ENCODE measurements around the gene ZNF618. TPM values are rescaled to one million over a fixed set of nuclear protein-coding genes. Genes with fewer than 3 reads are reported as not detected.

ZNF618 gene
- polyA plus RNA-seq, 3 donors, result 0.53 to 1.9 (median 0.78) TPM

- peaks cover 2% of the 10 kb centered on the region for H3K4me1 Mint-ChIP-seq
- Histone ChIP-seq H3K27ac (ENCODE audit: low read depth in 1 of 2, low read length in 2 of 2) (no peak overlapping the region), H3K4me1 (ENCODE audit: control insufficient read depth in 1 of 2, insufficient read depth in 2 of 2, low read length in 2 of 2) (no peaks in the 10 kb centered on the region), H3K4me2 (replicated peaks; ENCODE audit: extremely low read depth, low read length, poor library complexity, severe bottlenecking) (no peak overlapping the region), H3K4me3 (replicated peaks in 1 of 3; ENCODE audit: low read depth in 2 of 3, low read length in 3 of 3) (no peak overlapping the region), H3K36me3 (replicated peaks in 1 of 2; ENCODE audit: control insufficient read depth in 1 of 2, insufficient read depth in 2 of 2, low read length in 2 of 2) (no peaks in the 10 kb centered on the region), H3K27me3 (ENCODE audit: control insufficient read depth in 2 of 2, insufficient read depth in 2 of 2, low read length in 2 of 2) (no peaks in the 10 kb centered on the region), H3K9me3 (replicated peaks in 1 of 2; ENCODE audit: control insufficient read depth in 1 of 2, insufficient read depth in 1 of 2, low read length in 2 of 2) (peaks cover 2 to 7% of the 10 kb centered on the region in 2 donors), H3K9ac (ENCODE audit: insufficient read depth, low read length, poor library complexity, severe bottlenecking) (no peak overlapping the region), H2AFZ (ENCODE audit: insufficient read depth, low read depth, low read length, poor library complexity, severe bottlenecking) (no peak overlapping the region), H3K79me2 (ENCODE audit: insufficient read depth, low read length) (no peaks in the 10 kb centered on the region), H4K20me1 (ENCODE audit: insufficient read depth, low read length) (no peaks in the 10 kb centered on the region)
- TF ChIP-seq CTCF (IDR thresholded peaks at IDR 0.05), result no peak
- no peak for DNase-seq
- H3K27me3 Mint-ChIP-seq (ENCODE audit: low read depth in 3 of 3), result peaks cover 0 to 1% (median 1%) of the 10 kb centered on the region in 3 donors
- intact Hi-C loops (cut with micrococcal nuclease), result loop anchor here in 1 of 2 donors (10.0 kb wide), 1 partner anchor 71 kb away; no protein-coding TSS in a partner anchor
- no peaks in the 10 kb centered on the region for H3K36me3 Mint-ChIP-seq
- no peak overlapping the region for H3K27ac Mint-ChIP-seq
- no peak overlapping the region for H3K4me3 Mint-ChIP-seq
- H3K9me3 Mint-ChIP-seq, result peaks cover 0 to 8% (median 5%) of the 10 kb centered on the region in 7 donors
Observed at GRCh38 chr9:113933671-113934070, 57.6 kb downstream of the ZNF618 start.

- Mint-ChIP-seq H3K36me3 (peaks cover 0 to 2% of the 10 kb centered on the region in 2 donors), H3K4me1 (peaks cover 2% of the 10 kb centered on the region), H3K4me3 (no peak overlapping the region), H3K27ac (no peak overlapping the region), H3K27me3 (ENCODE audit: low read depth in 3 of 3) (peaks cover 0 to 1% (median 1%) of the 10 kb centered on the region in 3 donors), H3K9me3 (peaks cover 0 to 1% (median 0%) of the 10 kb centered on the region in 7 donors)
- DNase-seq, result no peak
- Histone ChIP-seq H3K79me2 (ENCODE audit: insufficient read depth, low read length) (no peaks in the 10 kb centered on the region), H3K27ac (ENCODE audit: low read depth in 1 of 2, low read length in 2 of 2) (no peak overlapping the region), H3K36me3 (replicated peaks in 1 of 2; ENCODE audit: control insufficient read depth in 1 of 2, insufficient read depth in 2 of 2, low read length in 2 of 2) (no peaks in the 10 kb centered on the region), H3K9me3 (replicated peaks in 1 of 2; ENCODE audit: control insufficient read depth in 1 of 2, insufficient read depth in 1 of 2, low read length in 2 of 2) (peaks cover 0 to under 1% of the 10 kb centered on the region in 2 donors), H2AFZ (ENCODE audit: insufficient read depth, low read depth, low read length, poor library complexity, severe bottlenecking) (no peak overlapping the region), H3K4me2 (replicated peaks; ENCODE audit: extremely low read depth, low read length, poor library complexity, severe bottlenecking) (no peak overlapping the region), H4K20me1 (ENCODE audit: insufficient read depth, low read length) (no peaks in the 10 kb centered on the region), H3K4me3 (replicated peaks in 1 of 3; ENCODE audit: low read depth in 2 of 3, low read length in 3 of 3) (no peak overlapping the region), H3K9ac (ENCODE audit: insufficient read depth, low read length, poor library complexity, severe bottlenecking) (no peak overlapping the region), H3K27me3 (ENCODE audit: control insufficient read depth in 2 of 2, insufficient read depth in 2 of 2, low read length in 2 of 2) (no peaks in the 10 kb centered on the region), H3K4me1 (ENCODE audit: control insufficient read depth in 1 of 2, insufficient read depth in 2 of 2, low read length in 2 of 2) (no peaks in the 10 kb centered on the region)
- 88% methylated on average over 9 of the region's 14 CpGs for WGBS (ENCODE audit: insufficient coverage)
- no peak for TF ChIP-seq CTCF (IDR thresholded peaks at IDR 0.05)
- intact Hi-C loops (cut with micrococcal nuclease), result loop anchor here in 1 of 2 donors (10.0 kb wide), 1 partner anchor 71 kb away; no protein-coding TSS in a partner anchor
Observed at GRCh38 chr9:113934167-113934828, 58.2 kb downstream of the ZNF618 start.

Data from CD14-positive monocyte (primary cell).